GM18526 (cell line): Measurements from ENCODE around the gene TPK1.

Experiments
- POLR2A ChIP-seq: IDR thresholded peaks from 3 replicates; pipeline ENCODE4 v1.6.1; 2011; ENCODE audit not compliant: insufficient read length; ENCODE audit errors: extremely low read depth

Gene TPK1

DNA sequence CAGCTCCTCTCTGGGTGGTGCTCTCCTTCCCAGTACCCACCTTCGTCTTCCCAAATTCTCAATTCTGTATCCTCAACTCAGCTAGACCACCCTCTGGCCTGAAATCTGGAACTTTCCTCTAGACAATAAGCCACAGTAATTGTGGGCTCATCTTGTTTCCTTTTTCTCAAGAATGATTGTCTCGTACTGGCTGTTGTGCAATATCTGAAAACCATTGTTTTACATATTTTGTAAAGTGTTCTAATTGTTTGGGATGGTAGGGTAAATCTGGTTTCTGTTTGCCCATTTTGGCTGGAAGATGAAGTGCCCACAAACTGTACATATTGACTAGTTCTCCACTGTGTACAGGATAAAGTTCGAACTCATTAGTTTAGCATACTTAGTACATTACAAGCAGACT, 421.0 kb downstream of the TPK1 start:
- no peak for TF ChIP-seq POLR2A

DNA sequence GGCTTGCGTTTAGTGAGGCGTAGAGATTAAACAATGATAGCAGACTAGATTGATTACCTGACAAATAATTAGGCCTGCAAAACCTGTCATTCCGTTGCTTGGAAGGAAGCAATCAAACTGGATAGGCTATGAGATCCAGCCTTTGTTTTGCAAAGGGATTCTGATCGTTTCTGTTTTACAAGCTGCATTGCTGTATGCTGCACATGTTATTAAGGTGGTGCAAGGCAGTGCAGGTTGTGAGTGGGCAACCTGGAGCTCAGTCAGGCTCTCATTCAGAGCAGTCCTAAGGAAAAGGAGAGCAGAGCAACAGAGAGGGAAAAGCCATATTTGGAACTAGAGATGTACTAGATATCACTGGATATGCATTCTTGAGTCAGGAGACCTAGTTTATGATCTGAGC, 425.4 kb downstream of the TPK1 start:
- TF ChIP-seq POLR2A: no peak

DNA sequence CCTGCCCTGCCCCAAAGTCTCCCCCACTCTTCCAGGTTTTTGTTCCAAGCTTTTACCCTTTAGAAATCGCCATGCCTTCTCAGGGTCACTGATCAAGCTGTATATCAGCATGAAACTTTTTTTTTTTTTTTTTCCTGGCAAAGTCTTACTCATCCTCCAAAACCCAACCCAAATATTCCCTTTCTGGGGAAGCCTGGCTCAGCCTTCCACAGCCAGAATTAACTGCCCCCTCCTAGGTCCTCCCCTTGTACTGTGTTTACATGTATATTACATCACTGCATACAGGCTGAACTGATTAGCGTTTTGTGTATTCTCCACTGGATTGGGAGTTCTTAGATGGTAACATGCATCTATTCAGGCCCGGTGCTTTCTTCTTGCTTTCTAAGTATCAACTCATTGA, 427.7 kb downstream of the TPK1 start:
- TF ChIP-seq POLR2A: no peak

DNA sequence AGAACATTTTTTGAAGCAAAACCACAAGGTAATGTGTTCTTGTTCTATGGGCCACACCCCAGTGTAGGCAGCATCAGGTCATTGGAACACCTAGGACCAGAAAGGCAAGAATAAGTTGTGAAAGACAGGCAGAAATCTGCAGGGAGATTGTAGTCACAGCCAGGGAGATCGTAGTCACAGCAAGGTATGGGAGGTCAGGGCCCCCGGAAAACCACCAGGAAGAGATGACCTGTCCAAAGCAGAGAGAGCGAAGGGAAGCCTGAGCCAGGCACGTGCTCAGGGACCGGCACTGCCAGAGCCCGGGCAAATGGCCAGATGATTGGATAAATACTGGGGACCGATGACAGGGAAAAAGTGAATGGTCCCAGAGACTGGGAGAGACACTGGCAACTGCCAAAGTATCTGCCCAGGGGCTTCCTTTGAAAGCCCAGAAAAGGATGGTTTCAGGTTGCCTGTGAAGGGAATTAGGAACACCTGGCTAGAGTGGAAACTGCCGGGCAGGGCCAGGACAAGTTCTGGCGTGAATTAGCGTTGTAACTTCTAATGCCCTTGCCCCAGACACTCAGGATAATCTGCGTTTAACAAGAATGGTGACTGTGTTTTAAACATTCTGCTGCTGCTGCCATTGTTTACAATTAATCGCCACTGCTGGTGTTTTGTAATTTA, 428.5 kb downstream of the TPK1 start:
- no peak for TF ChIP-seq POLR2A

DNA sequence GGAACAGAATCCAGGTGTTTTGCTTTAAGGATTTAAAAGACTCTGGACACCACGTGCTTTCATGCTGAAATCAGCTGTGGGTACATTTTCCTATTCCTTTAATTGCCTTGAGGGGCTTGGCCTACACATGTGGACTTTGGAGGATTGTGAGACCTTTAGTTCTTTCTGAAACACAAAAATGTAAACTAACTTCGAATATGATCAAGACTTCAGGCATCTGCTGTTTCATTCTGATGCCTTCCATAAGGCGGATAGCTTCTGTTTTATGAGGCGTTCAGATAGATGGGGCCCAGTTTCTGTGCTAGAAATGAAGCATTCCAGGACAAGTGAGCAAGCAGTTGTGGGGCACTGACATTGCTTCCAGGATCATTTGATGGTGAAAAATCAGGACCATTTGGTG, 430.9 kb downstream of the TPK1 start:
- TF ChIP-seq POLR2A: no peak

DNA sequence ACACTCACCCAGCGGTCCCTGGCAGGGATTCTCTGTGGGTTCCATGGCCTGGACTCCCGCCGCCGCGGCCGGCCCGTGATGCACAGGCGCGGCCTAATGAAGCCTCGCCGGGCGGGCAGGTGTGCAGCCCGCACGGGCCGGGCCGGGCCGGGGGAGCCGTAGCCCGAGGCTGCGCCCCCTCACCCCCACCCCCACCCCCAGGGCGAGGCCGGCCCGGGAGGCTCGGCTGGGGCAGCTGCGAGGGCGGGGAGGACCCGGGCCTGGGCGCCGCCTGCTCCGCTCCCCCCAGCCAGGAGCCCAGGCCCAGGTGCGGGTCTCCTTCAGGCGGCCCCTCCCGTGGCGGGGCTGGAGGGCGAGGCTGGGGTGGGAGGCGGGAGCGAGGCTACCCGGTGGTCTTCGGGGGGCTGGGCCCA, 432.2 kb downstream of the TPK1 start, which contains the start of gene NOBOX:
Gene NOBOX (minus strand): TSS at position 45 of the 413 bp plus-strand sequence.
- no peak for TF ChIP-seq POLR2A

DNA sequence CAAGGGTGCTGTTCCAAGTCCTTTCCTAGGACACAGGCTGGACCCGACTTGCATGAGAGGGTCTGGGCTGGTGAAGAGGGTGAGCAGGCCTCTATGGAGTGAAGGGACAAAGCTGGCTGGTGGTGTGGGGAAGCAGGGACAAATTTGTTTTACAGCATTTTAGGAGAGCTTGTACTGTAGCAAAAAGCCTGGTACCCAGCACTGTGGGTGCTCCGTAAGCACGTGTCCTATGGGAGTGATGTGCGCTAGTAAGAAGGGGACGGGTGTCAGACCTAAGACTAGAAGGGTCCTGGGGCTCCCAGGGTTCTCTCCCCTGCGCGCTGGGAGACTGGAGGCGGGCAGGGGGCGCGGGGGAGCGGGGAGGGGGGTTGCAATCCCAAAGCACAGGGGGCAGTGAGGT, 432.8 kb downstream of the TPK1 start:
- TF ChIP-seq POLR2A: no peak
